Measurements from ENCODE around the gene LHFPL3. TPM values are rescaled to one million over a fixed set of nuclear protein-coding genes. Genes with fewer than 3 reads are reported as not detected.

The LHFPL3 gene
- total and polyA plus RNA-seq, 2 of the 13 experiments (the other 11 are each of a cell fraction or from before 2014, with no cell fraction given) = not detected

- TF ChIP-seq ZNF513 (CRISPR knock-in tag; conservative IDR thresholded peaks at IDR 0.05) (no peak), SRF (IDR thresholded peaks at IDR 0.05; ENCODE audit: low read depth, low read length) (no peak), CEBPG (CRISPR knock-in tag; IDR thresholded peaks at IDR 0.05) (peak; percentile 80), MIER2 (CRISPR knock-in tag; IDR thresholded peaks at IDR 0.05) (no peak), ZFX (CRISPR knock-in tag; IDR thresholded peaks at IDR 0.05; ENCODE audit: low read depth) (no peak), HCFC1 (IDR thresholded peaks at IDR 0.05; ENCODE audit: low read depth, low read length) (no peak), KDM6A (CRISPR knock-in tag; IDR thresholded peaks at IDR 0.05; ENCODE audit: low read depth) (no peak), NR2F6 (IDR thresholded peaks at IDR 0.05) (0 out of 2 replicates have a peak, but pooled peaks have one; percentile 8), NR2F6 (CRISPR knock-in tag; IDR thresholded peaks at IDR 0.05) (peak; percentile 53; the same call in 1 of the 2 replicates), ZXDC (CRISPR knock-in tag; IDR thresholded peaks at IDR 0.05) (no peak), ZBTB4 (CRISPR knock-in tag; IDR thresholded peaks at IDR 0.05; ENCODE audit: borderline replicate concordance) (no peak), MXI1 (IDR thresholded peaks at IDR 0.05; ENCODE audit: borderline replicate concordance, low read depth, low read length) (no peak), MAX (IDR thresholded peaks at IDR 0.05) (no peak), TEF (CRISPR knock-in tag; IDR thresholded peaks at IDR 0.05) (no peak; the same call in 1 of the 2 replicates), ZSCAN21 (CRISPR knock-in tag; IDR thresholded peaks at IDR 0.05; ENCODE audit: borderline replicate concordance) (no peak), ERF (CRISPR knock-in tag; IDR thresholded peaks at IDR 0.05) (0 out of 2 replicates have a peak, but pooled peaks have one; percentile 22), ZSCAN20 (CRISPR knock-in tag; IDR thresholded peaks at IDR 0.05; ENCODE audit: borderline replicate concordance) (no peak), ARNT (IDR thresholded peaks at IDR 0.05) (no peak), YEATS2 (CRISPR knock-in tag; IDR thresholded peaks at IDR 0.05; ENCODE audit: borderline replicate concordance) (no peak), ELF1 (CRISPR knock-in tag; IDR thresholded peaks at IDR 0.05) (no peak), ISX (CRISPR knock-in tag; conservative IDR thresholded peaks at IDR 0.05) (no peak), ZSCAN9 (CRISPR knock-in tag; IDR thresholded peaks at IDR 0.05; ENCODE audit: borderline replicate concordance) (no peak), ZNF629 (CRISPR knock-in tag; conservative IDR thresholded peaks at IDR 0.05) (no peak), ISL2 (CRISPR knock-in tag; IDR thresholded peaks at IDR 0.05) (no peak), ZNF761 (CRISPR knock-in tag; conservative IDR thresholded peaks at IDR 0.05) (no peak), ZNF496 (CRISPR knock-in tag; IDR thresholded peaks at IDR 0.05; ENCODE audit: insufficient replicate concordance) (no peak)
Measured at GRCh38 chr7:104923010-104923421, 594.6 kb downstream of the LHFPL3 start (continued).
